AML-193 (cell line): ENCODE data around the gene TRIP12.
"Not testable (repeated sequence)": the region's sequence is repeated elsewhere in the genome, so short reads cannot be mapped to it uniquely, and the experiment has no call there.

Experiments
- DNase-seq, 2 experiments: peaks; one replicate each; lab custom pipeline; 2025; lab: John Stamatoyannopoulos, UW

The TRIP12 gene

GRCh38 chr2:229874647-229875046 is 47.2 kb downstream of the TRIP12 start:
- DNase-seq, result no peak

GRCh38 chr2:229873123-229873581 is 48.7 kb downstream of the TRIP12 start:
- no peak for DNase-seq

DNA sequence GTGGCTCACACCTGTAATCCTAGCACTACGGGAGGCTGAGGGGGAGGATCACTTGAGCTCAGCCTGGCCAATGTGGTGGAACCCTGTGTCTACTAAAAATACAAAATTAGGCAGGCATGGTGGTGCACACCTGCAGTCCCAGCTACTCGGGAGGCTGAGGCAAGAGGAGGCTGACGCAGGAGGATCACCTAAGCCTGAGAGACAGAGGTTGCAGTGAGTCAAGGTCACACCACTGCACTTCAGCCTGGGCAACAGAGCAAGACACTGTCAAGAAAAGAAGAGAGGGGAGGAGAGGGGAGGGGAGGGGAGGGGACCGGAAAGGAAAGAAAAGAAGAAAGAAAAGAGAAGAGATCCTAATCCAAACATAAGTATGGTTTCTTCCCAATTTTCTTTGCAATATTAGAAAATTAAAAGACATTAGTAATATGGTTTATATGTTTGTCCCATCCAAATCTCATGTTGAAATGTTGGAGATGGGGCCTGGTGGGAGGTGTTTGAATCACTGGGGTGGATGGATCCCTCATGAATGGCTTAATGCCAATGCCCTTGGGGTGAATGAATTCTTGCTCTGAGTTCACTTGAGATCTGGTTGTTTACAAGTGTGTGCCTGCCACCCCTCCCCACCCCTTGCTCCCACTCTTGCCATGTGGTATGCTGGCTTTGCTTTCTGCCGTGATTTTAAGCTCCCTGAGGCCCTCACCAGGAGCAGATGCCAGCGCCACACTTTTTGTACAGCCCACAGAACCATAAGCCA is 50.7 kb downstream of the TRIP12 start:
- DNase-seq, result no peak

DNA sequence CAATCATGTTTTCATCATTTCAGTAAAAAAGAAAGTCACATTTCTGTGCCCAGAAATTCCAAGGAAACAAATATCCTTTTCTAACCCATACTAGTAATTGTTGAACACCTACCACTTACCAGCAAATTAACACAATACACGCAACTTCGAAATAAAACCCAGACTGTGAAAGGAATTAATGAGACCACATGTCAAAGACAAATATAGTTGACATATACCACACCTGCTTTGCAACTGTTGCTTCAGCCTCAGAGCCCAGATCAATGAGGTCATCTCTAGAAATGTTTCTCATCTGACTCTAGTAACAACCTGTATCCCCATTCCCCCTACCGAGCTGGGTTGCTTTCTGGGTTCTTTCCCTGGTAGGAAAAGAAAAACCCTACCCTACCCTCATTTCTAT is 52.6 kb downstream of the TRIP12 start:
- DNase-seq, result no peak

- DNase-seq, result no peak
These were observed 53.0 kb downstream of the TRIP12 start for GRCh38 chr2:229868794-229869193.

DNA sequence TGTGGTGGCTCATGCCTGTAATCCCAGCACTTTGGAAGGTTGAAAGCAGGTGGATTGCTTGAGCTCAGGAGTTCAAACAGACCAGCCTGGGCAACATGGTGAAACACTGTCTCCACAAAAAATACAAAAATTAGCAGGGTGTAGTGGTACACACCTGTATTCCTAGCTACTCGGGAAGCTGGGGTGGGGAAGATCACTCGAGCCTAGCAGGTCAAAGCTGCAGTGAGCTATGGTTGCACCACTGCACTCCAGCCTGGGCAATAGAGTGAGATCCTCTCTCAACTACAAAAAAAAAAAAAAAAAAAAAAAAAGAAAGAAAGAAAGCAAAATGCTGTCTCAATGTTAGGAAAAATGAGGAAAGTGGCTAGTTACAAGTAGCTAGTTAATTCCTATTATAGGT is 56.8 kb downstream of the TRIP12 start:
- no peak for DNase-seq

DNA sequence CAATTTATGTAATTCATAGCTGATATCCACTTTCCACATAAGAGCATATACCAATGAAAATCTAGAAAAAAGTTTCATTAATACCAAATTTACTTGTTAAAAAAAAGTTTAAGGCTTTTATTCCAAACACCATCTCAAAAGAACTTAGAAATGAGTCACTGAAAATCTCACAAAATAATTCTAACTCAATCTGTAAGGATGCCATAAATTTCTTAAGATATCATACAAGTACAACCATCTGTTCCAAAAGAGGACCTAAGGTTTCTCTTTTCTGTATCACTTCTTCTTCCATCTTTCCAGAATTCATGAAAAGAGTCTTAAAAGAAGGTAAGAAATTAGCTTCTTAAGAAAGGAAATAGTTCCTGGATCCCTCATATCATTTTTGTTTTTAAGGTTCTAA is 60.4 kb downstream of the TRIP12 start:
- no peak for DNase-seq

DNA sequence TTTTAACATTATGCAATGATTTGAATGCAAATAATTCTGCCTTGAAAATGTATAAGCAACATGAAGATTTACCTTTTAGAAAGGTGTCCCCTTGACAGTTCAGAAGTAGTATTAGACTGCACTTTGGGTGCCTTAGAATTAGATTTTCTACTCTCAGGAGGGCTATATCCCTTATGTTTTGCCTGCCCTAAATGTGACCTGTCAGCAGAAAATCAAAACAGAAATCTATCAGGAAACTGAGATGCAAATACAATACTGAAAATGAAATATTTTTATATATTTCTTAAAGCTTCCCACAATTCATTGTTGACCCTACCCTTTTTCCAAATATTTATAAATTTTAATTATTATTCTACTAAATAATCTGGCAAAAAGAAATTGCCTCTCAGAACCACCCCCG is 61.5 kb downstream of the TRIP12 start:
- no peak for DNase-seq

DNA sequence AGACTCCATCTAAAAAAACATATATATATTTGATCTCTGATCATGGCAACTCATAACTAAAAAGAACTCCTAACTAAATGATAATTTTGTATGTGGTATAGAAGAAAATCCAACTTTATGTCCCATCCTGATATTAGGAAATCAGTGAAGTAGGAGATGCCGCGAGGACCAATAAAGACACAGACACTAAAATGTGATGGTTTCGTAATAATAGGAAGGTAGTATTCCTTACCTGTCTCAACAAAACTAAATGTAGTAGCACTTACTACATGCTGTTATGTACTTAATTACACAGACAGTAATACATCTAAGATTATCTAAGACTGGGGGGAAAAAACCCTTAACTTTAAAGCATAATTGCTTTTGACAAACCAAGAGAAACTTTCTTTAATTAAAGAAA is 63.5 kb downstream of the TRIP12 start:
- DNase-seq, result no peak

GRCh38 chr2:229857634-229858033 is 64.2 kb downstream of the TRIP12 start:
- no peak for DNase-seq

DNA sequence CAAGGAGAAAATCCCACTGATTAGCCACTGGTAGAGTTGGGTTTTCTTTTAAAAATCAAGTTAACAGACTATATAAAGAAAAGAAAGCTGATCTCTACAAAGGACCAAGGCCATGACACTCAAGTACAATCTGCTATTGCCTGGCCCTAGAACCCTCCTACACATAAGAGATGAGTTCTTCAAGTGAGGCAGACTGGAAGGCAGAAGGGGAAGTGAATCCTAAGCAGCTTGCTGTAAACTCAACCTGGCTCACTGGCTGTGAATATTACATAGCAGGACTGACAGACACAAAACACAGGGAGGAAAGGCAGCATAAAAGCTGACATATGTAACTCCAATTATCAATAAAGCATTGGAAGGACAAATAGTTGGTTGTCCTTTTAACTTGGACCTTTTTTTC is 65.4 kb downstream of the TRIP12 start:
- DNase-seq, result no peak

- no peak for DNase-seq
These were observed 66.7 kb downstream of the TRIP12 start for GRCh38 chr2:229855116-229855515.

DNA sequence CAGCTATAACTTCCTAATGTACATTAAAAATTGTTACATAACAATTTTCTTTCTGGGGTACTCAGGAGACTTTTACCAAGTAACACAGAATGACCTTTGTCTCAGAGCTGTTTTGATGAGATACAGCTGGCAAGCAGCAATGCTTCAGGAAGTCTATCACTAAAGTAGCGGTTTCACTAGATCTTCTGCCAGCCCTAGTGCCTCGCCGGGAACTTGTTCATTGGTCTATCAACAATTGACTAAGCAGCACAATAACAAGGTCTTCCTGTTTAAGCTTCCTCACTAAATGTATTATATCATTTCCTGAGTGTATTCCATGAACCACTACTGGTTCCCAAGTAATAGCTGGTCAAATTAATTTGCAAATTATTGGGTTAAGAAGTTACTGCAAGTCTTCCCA is 69.2 kb downstream of the TRIP12 start:
- no peak for DNase-seq

DNA sequence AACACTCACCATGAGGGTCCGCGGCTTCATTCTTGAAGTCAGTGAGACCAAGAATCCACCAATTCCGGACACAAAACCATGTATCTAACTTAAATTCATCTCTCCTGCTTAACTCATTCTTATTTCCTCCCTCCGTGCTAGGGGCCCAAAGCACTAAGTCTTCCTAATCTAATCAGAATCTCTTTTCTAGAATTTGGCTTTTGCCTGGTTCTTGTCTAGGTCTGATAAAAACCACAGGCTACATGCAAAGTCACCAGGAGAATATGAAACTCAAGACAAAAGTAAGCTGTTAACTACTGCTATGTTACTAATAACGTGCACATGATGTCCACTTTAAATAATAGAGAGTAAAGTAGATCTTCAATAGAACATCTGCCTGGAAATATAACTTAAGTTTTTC is 69.9 kb downstream of the TRIP12 start:
- DNase-seq, result no peak

GRCh38 chr2:229850355-229851275 is 71.2 kb downstream of the TRIP12 start:
- DNase-seq, result not testable (repeated sequence)

DNA sequence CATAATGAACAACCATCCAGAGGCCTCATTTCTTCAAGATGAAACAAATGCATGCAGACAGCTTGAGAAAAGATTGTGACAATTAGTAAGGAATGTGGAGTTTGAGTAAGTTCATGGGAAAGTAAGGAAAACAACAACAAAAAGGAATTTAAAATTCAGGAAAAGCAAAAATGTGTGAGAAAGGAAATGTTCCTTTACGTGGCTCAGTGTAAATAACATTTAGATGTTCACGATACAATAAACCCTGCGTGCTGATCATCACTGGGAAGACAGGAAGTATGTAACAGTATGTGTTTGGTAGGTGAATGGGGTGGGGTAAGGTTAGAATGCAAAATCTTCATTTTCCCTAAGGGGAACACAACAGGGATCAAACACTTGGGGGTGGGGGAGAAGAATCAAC is 72.7 kb downstream of the TRIP12 start:
- no peak for DNase-seq

- no peak for DNase-seq
These were observed 78.2 kb downstream of the TRIP12 start for GRCh38 chr2:229843613-229844012.

- DNase-seq, result no peak
These were observed 83.1 kb downstream of the TRIP12 start for GRCh38 chr2:229838729-229839128.

GRCh38 chr2:229836847-229837246 is 85.0 kb downstream of the TRIP12 start:
- DNase-seq, result no peak

DNA sequence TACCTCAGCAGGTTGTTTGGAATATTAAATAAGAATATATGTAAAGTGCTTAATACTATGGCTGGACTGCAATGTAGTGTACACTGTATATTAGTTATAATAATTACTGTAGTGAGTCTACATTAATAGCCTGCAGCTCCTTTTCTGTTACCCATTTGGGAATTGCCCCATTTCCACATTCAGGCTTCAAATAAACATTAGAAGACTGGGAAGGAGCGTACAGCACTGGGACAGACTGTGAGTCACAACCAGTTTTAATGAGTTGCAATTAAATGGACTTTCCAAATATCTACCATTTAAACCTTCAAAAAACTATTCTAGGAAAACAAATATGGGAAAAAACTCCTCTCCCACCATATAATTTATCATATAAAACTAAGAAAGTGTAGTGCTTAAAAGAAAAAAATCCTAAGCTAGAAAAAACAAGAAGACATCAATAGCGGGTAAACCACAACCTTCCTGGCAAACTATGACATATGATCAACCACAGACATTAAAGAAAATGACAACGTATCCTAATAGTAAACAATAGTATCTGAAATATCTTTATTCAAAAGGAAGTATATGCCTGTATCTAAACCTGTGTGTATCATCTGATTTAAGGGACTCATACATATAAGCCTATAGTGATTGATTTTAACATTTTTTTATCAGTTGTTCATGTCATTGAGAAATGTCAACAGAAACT is 86.1 kb downstream of the TRIP12 start:
- no peak for DNase-seq

- not testable (repeated sequence) for DNase-seq
These were observed 87.4 kb downstream of the TRIP12 start for GRCh38 chr2:229834368-229834767.

DNA sequence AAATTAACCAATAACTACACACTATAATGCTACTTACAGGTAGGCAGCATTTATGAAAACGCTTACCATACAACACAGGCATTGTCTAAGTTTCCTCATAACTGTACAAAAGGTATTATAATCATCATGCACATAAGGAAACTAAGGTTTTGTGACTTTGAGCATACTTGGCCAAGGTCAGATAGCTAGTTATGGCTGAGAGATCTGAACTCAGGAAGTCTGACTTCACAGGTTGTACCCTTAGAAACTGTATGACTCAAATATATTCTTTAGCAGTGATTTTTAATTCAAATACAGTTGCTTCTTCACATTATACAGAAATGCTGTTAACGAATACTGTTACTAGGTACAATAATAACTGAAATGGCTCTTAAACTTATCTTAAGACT is 89.3 kb downstream of the TRIP12 start:
- DNase-seq, result no peak
